GM12878 (cell line): ENCODE data around the gene MYO9B. TPM values are rescaled to one million over a fixed set of nuclear protein-coding genes. Genes with fewer than 3 reads are reported as not detected.

Experiments
- ATAC-seq: fragments of 200-7000 bp; cut with Tn5 transposase; 3 replicates; pipeline ENCODE4 v1.9.1; 2020; ENCODE audit warnings: mild to moderate bottlenecking, moderate library complexity
- BruUV-seq: library from RNA; stranded (reverse); fragments of 400-500 nt; replicated peaks from 2 replicates; lab custom pipeline; 2021; lab: Mats Ljungman, UMichigan
- CTCF ChIA-PET: fragments of 300-600 bp; sonication (Branson Sonifier 250); formaldehyde crosslinking; extraction: SDS; loops from one replicate; lab custom pipeline; 2021; ENCODE audit warnings: inconsistent platforms; lab: Yijun Ruan, JAX
- POLR2A ChIA-PET: fragments of 350-600 bp; formaldehyde crosslinking; extraction: SDS; loops from one replicate; lab custom pipeline; 2021; ENCODE audit warnings: inconsistent platforms; lab: Charles Lee
- RAD21 ChIA-PET: fragments of 300-600 bp; sonication (Branson Sonifier 250); formaldehyde crosslinking; loops from one replicate; lab custom pipeline; 2023; ENCODE audit warnings: antibody characterized with exemption; ENCODE audit not compliant: unreplicated experiment; lab: Charles Lee
- SMC1A ChIA-PET: fragments of 300-600 bp; sonication (Branson Sonifier 250); formaldehyde crosslinking; loops from one replicate; lab custom pipeline; 2023; ENCODE audit not compliant: unreplicated experiment, uncharacterized antibody; lab: Charles Lee
- DNase-seq: peaks from one replicate; pipeline ENCODE4 v3.0.0-alpha.2; 2011; ENCODE audit warnings: low read depth, low spot score
- FAIRE-seq: peaks from 3 replicates; lab custom pipeline; 2011; peaks lifted over from hg19 to GRCh38; lab: Jason Lieb, UNC
- H2AFZ ChIP-seq: 2 replicates; pipeline ENCODE4 v1.6.0; 2011; ENCODE audit warnings: low read depth, low read length, control low read depth; ENCODE audit not compliant: control insufficient read depth
- H3K27ac ChIP-seq: 2 replicates; pipeline ENCODE4 v1.5.1; 2011; ENCODE audit warnings: control low read depth; ENCODE audit not compliant: control insufficient read depth, insufficient read depth
- H3K27me3 ChIP-seq, 2 experiments: replicated peaks in 1 of 2; 2 replicates each; pipeline versions ENCODE4 v1.6.0 to v1.6.1; 2011; ENCODE audit warnings: low read length in 1 of 2; ENCODE audit not compliant: control insufficient read depth in 2 of 2, insufficient read depth in 2 of 2
- H3K36me3 ChIP-seq, 2 experiments: 2 replicates each; pipeline ENCODE4 v1.5.1; 2011; ENCODE audit warnings: low read length in 1 of 2; ENCODE audit not compliant: control insufficient read depth in 2 of 2, insufficient read depth in 2 of 2
- H3K4me1 ChIP-seq: 2 replicates; pipeline ENCODE4 v1.6.1; 2011; ENCODE audit warnings: mild to moderate bottlenecking, low read length, moderate library complexity, mixed read lengths; ENCODE audit not compliant: control insufficient read depth, insufficient read depth
- H3K4me2 ChIP-seq: 2 replicates; pipeline ENCODE4 v1.6.0; 2011; ENCODE audit warnings: control low read depth; ENCODE audit not compliant: control insufficient read depth, insufficient read depth
- H3K4me3 ChIP-seq: fragments of 200-600 bp; sonication (generic); 2 replicates; pipeline ENCODE4 v1.5.1; 2016
- H3K79me2 ChIP-seq: 2 replicates; pipeline ENCODE4 v1.6.0; 2011; ENCODE audit warnings: low read length; ENCODE audit not compliant: control insufficient read depth, insufficient read depth
- H3K9ac ChIP-seq: 2 replicates; pipeline ENCODE4 v1.8.0; 2011; ENCODE audit warnings: low read length, control low read depth, mixed read lengths; ENCODE audit not compliant: control insufficient read depth, insufficient read depth
- H3K9me3 ChIP-seq: replicated peaks from 3 replicates; pipeline ENCODE4 v1.5.1; 2011; ENCODE audit warnings: mild to moderate bottlenecking, low read length; ENCODE audit not compliant: control insufficient read depth, insufficient read depth
- H4K20me1 ChIP-seq: 2 replicates; pipeline ENCODE4 v1.6.0; 2011; ENCODE audit not compliant: control insufficient read depth, insufficient read depth
- BACH1 ChIP-seq: fragments of 450-650 bp; IDR thresholded peaks from 2 replicates; pipeline ENCODE4 v1.6.1; 2017; ENCODE audit warnings: mild to moderate bottlenecking, borderline replicate concordance
- BHLHE40 ChIP-seq, 2 experiments: fragments of 450-650 bp in 1 of 2; IDR thresholded peaks; 2 replicates each; pipeline ENCODE4 v1.6.1; 2011 to 2017; ENCODE audit warnings: low read depth in 2 of 2, borderline replicate concordance in 1 of 2, improper control_type of control experiment in 1 of 2, low read length in 1 of 2, mild to moderate bottlenecking in 1 of 2
- CHD2 ChIP-seq: IDR thresholded peaks from 2 replicates; pipeline ENCODE4 v1.6.1; 2011; ENCODE audit warnings: low read depth, low read length, improper control_type of control experiment, borderline replicate concordance
- CHD4 ChIP-seq: fragments of 200-600 bp; sonication (generic); IDR thresholded peaks from 2 replicates; pipeline ENCODE4 v1.6.1; 2016; ENCODE audit warnings: mild to moderate bottlenecking
- EGR1 ChIP-seq, 2 experiments: IDR thresholded peaks; 1 replicate in 1 of 2; 2 replicates in 1 of 2; pipeline ENCODE4 v1.6.1; 2011 to 2012; ENCODE audit warnings: low read depth in 2 of 2, low read length in 2 of 2, borderline replicate concordance in 1 of 2, mild to moderate bottlenecking in 1 of 2, moderate library complexity in 1 of 2
- HDAC2 ChIP-seq: fragments of 200-600 bp; sonication (generic); IDR thresholded peaks from 2 replicates; pipeline ENCODE4 v1.6.1; 2017
- HDGF ChIP-seq: fragments of 450-650 bp; IDR thresholded peaks from 2 replicates; pipeline ENCODE4 v1.6.1; 2016; ENCODE audit warnings: antibody characterized with exemption
- IKZF1 ChIP-seq: fragments of 450-650 bp; conservative IDR thresholded peaks from 2 replicates; pipeline ENCODE4 v1.6.1; 2017; ENCODE audit warnings: antibody characterized with exemption, mild to moderate bottlenecking
- KLF5 ChIP-seq: fragments of 450-650 bp; IDR thresholded peaks from 2 replicates; pipeline ENCODE4 v1.6.1; 2014; ENCODE audit warnings: mild to moderate bottlenecking; ENCODE audit not compliant: partially characterized antibody
- MAX ChIP-seq: IDR thresholded peaks from 2 replicates; pipeline ENCODE4 v1.6.1; 2012; ENCODE audit warnings: low read depth, low read length, improper control_type of control experiment
- MYC ChIP-seq: IDR thresholded peaks from 2 replicates; pipeline ENCODE4 v1.6.1; 2011; ENCODE audit warnings: mild to moderate bottlenecking, low read length, moderate library complexity, inconsistent platforms; ENCODE audit not compliant: insufficient read depth, insufficient replicate concordance, insufficient read length, severe bottlenecking
- NFYA ChIP-seq: IDR thresholded peaks from 2 replicates; pipeline ENCODE4 v1.6.1; 2011; ENCODE audit warnings: low read depth, mild to moderate bottlenecking, low read length, improper control_type of control experiment, borderline replicate concordance
- NR2F1 ChIP-seq: fragments of 450-650 bp; conservative IDR thresholded peaks from 2 replicates; pipeline ENCODE4 v1.6.1; 2017; ENCODE audit warnings: mild to moderate bottlenecking
- NRF1 ChIP-seq: conservative IDR thresholded peaks from 2 replicates; pipeline ENCODE4 v1.6.1; 2011; ENCODE audit warnings: mild to moderate bottlenecking, low read depth, low read length, improper control_type of control experiment
- PAX5 ChIP-seq: IDR thresholded peaks from 2 replicates; pipeline ENCODE4 v1.6.1; 2011; ENCODE audit warnings: low read depth, low read length, borderline replicate concordance
- POLR2A ChIP-seq: IDR thresholded peaks from 2 replicates; pipeline ENCODE4 v1.6.1; 2011; ENCODE audit warnings: low read depth, mild to moderate bottlenecking, low read length
- RAD51 ChIP-seq: fragments of 450-650 bp; IDR thresholded peaks from 2 replicates; pipeline ENCODE4 v1.6.1; 2016; ENCODE audit warnings: moderate library complexity, mild to moderate bottlenecking, inconsistent platforms
- RUNX3 ChIP-seq: IDR thresholded peaks from 2 replicates; pipeline ENCODE4 v1.6.1; 2012; ENCODE audit warnings: low read length, inconsistent platforms
- SIX5 ChIP-seq: IDR thresholded peaks from 2 replicates; pipeline ENCODE4 v1.6.1; 2011; ENCODE audit warnings: mild to moderate bottlenecking, low read depth, low read length, moderate library complexity; ENCODE audit not compliant: severe bottlenecking
- SMC3 ChIP-seq: IDR thresholded peaks from 2 replicates; pipeline ENCODE4 v1.6.1; 2011; ENCODE audit warnings: low read length, improper control_type of control experiment, borderline replicate concordance
- SUZ12 ChIP-seq: fragments of 200-600 bp; sonication (generic); IDR thresholded peaks from one replicate; pipeline ENCODE4 v1.6.1; 2018; ENCODE audit warnings: antibody characterized with exemption, mild to moderate bottlenecking; ENCODE audit not compliant: unreplicated experiment
- TCF3 ChIP-seq: IDR thresholded peaks from 2 replicates; pipeline ENCODE4 v1.6.1; 2012; ENCODE audit warnings: low read depth, mild to moderate bottlenecking, low read length, borderline replicate concordance; ENCODE audit not compliant: insufficient read depth
- YY1 ChIP-seq: IDR thresholded peaks from 2 replicates; pipeline ENCODE4 v1.6.1; 2011; ENCODE audit warnings: low read depth, mild to moderate bottlenecking, low read length
- WGBS: methylation state at CpG from one replicate; pipeline ENCODE4 v1.1.6; 2016; ENCODE audit warnings: low lambda C conversion rate; ENCODE audit not compliant: insufficient replicate concordance, insufficient coverage; ENCODE audit errors: missing lambda C conversion rate; 5-methylcytosine and 5-hydroxymethylcytosine counted together
- in situ Hi-C: fragments of 300-500 bp; cut with MboI; formaldehyde crosslinking; loops from 9 replicates; pipeline ENCODE4 v1.14.3; 2018; ENCODE audit warnings: mixed read lengths
- intact Hi-C: fragments of 100-400 bp; cut with micrococcal nuclease; formaldehyde crosslinking; loops from one replicate; pipeline ENCODE4 v1.14.2; 2022; ENCODE audit not compliant: unreplicated experiment
- polyA plus RNA-seq, 11 experiments: library from polyadenylated mRNA; depleted of rRNA in 4 of 11; unstranded in 6 of 11; stranded (reverse) in 5 of 11; fragments of >200 nt; fragmentation: Nextera tagmentation in 4 of 11; fragmentation: Illumina TruSeq in 1 of 11; extraction: Ambion mirVana in 4 of 11; extraction: Trizol in 1 of 11; gene quantifications; 1 replicate in 1 of 11; 2 replicates in 10 of 11; pipeline versions ENCODE4 v1.2.1 to v1.2.3, GENCODE V29; 2011 to 2016; ENCODE audit warnings: inconsistent platforms in 2 of 11, missing spikeins in 2 of 11, low read depth in 1 of 11
- total RNA-seq, 4 experiments: library from RNA; depleted of rRNA in 3 of 4; stranded (reverse); fragments of >200 nt in 3 of 4; fragmentation: Illumina TruSeq in 1 of 4; extraction: Trizol in 1 of 4; gene quantifications; 2 replicates each; pipeline versions ENCODE4 v1.2.1 to v1.2.3, GENCODE V29; 2013 to 2021

Gene MYO9B
- total and polyA plus RNA-seq, 10 of the 15 experiments (the other 5 are each of a cell fraction or from before 2014, with no cell fraction given), result 5.4 to 165 (median 45.8) TPM

GRCh38 chr19:17235300-17235970, 159.9 kb downstream of the MYO9B start:
- Histone ChIP-seq H4K20me1 (no peaks in the 10 kb centered on the region), H3K79me2 (peaks cover 10% of the 10 kb centered on the region), H3K4me3 (peak overlapping the region; percentile 89), H3K27ac (peak overlapping the region; percentile 45), H2AFZ (peak overlapping the region; percentile 90), H3K4me2 (peak overlapping the region; percentile 98), H3K9me3 (no peaks in the 10 kb centered on the region), H3K27me3 (no peaks in the 10 kb centered on the region), H3K36me3 (peaks cover 0 to 1% of the 10 kb centered on the region in 2 experiments; a peak in 1 of 4 replicates), H3K4me1 (0 out of 2 replicates have a peak, but pooled peaks cover 4% of the 10 kb centered on the region), H3K9ac (peak overlapping the region; percentile 77)
- intact Hi-C loops (loop anchor here (2.0 kb wide), 1 partner anchor 161 kb away; the partner anchor contains the start of genes HAUS8 and MYO9B), in situ Hi-C loops (no loop called here)
- FAIRE-seq (no peak), ATAC-seq (peak; percentile 93), DNase-seq (no peak)
- SMC1A ChIA-PET, result interaction anchor here (0.7 to 1.8 kb wide), 7 partner anchors 7 to 164 kb away, joined by 3 to 8 read pairs (median 3); partner anchors contain the start of genes BABAM1 and USE1
- under 1% methylated on average over 57 of the region's 80 CpGs for WGBS
- no TSS peak for BruUV-seq
- RAD21 ChIA-PET, result interaction anchor here (0.6 to 3.1 kb wide), 11 partner anchors 9 to 168 kb away, joined by 3 to 21 read pairs (median 5); partner anchors contain the start of genes BABAM1, HAUS8, OCEL1 and USE1
- POLR2A ChIA-PET, result interaction anchor here (0.6 to 3.3 kb wide), 9 partner anchors 9 to 1119 kb away, joined by 3 to 31 read pairs (median 4); partner anchors contain the start of genes ANKLE1, MRPL34, NR2F6 and OCEL1
- CTCF ChIA-PET, result interaction anchor here (0.6 to 3.9 kb wide), 15 partner anchors 8 to 519 kb away, joined by 3 to 24 read pairs (median 4); partner anchors contain the start of genes OCEL1, USE1 and USHBP1
- TF ChIP-seq CHD4, result no peak
- no peak for TF ChIP-seq PAX5
- peak; percentile 97 for TF ChIP-seq BACH1
- TF ChIP-seq IKZF1, result peak; percentile 78
- peak; percentile 54; the same call in 1 of the 2 replicates for TF ChIP-seq CHD2
- peak; percentile 25; the same call in 1 of the 2 replicates for TF ChIP-seq NRF1
- no peak for TF ChIP-seq RAD51
- no peak for TF ChIP-seq RUNX3
- TF ChIP-seq MAX, result peak; percentile 92
- peak in 1 of 2 experiments; percentile 2; a peak in 1 of 3 replicates for TF ChIP-seq EGR1 (IDR thresholded peaks at IDR 0.05; ENCODE audit: borderline replicate concordance in 1 of 2, low read depth in 2 of 2, low read length in 2 of 2)
- TF ChIP-seq POLR2A, result peak; percentile 39
- peak; percentile 41 for TF ChIP-seq SMC3
- TF ChIP-seq HDGF, result 0 out of 2 replicates have a peak, but pooled peaks have one; percentile 45
- TF ChIP-seq NFYA, result no peak
- peak; percentile 87 for TF ChIP-seq MYC
- TF ChIP-seq YY1, result peak; percentile 82
- TF ChIP-seq NR2F1, result peak; percentile 75
- no peak for TF ChIP-seq SIX5
- 0 out of 2 replicates have a peak, but pooled peaks have one; percentile 25 for TF ChIP-seq TCF3
- TF ChIP-seq SUZ12, result no peak
- no peak for TF ChIP-seq HDAC2
- TF ChIP-seq KLF5, result no peak
- peak; percentile 34 to 84; a peak in 3 of 4 replicates for TF ChIP-seq BHLHE40 (IDR thresholded peaks at IDR 0.05; ENCODE audit: borderline replicate concordance in 1 of 2, low read depth in 2 of 2, low read length in 1 of 2)
